T follicular helper cell (primary cell): ENCODE data around the gene SLC4A1AP.
"Not testable (repeated sequence)": the region's sequence is repeated elsewhere in the genome, so short reads cannot be mapped to it uniquely, and the experiment has no call there.

Experiments
- DNase-seq: peaks from one replicate; pipeline ENCODE4 v3.0.0-alpha.2; 2020; ENCODE audit warnings: low read depth

SLC4A1AP gene

DNA sequence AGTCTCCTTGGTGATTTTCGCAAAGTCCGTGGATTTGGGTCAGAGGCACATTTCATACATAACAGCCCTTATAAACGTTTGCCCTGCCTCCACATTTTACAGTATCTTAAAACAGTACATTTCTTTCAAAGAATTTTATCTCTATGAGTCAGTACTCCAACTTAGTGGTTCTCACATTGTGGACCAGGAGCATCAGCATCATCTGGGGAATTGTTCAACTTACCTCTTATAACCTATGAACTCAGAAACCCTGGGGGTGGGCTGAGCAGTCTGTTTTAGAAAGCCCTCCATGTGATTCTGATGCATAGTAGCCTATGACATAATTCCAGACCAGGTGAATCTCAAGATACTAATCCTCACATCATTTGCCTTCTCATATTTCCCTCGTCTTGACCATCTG is 12.6 kb upstream of the SLC4A1AP start:
- DNase-seq = no peak

DNA sequence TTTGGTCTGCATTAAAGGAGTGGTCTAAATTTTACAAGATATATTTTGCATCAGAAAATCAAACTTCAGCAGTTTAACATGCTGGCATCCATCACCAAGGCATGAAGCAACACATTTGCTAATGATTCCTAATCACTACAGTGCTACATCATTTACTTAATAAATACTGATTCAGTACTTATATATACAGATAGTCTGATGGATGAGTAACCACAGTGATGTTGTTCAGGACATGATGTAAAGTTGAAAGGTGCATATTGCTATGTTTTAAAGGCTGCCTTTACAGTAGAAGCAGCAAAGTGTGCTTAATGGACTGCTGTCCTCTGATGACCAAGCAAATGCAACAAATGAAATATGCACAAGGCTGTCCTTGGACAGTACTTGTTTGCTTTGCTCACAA is 11.3 kb upstream of the SLC4A1AP start:
- DNase-seq = no peak

DNA sequence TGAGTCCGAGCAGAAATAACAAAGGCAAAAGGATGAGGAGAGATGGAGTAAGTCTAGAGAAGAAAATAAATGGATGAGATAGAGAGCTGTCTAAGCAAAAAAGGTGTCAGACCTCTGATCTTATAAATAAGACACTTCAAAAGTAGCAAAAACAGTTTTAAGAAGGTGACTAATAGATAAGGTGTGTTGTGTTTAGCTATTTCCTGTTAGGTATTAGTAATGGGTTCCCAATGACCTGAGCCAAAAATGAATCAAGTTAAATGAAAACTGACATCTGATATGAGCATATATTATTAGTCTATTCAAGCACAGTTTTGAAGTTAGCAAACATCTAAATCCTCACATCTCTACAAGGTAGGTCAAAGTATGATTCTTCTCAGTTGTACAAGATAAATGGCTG is 10.9 kb upstream of the SLC4A1AP start:
- no peak for DNase-seq

DNA sequence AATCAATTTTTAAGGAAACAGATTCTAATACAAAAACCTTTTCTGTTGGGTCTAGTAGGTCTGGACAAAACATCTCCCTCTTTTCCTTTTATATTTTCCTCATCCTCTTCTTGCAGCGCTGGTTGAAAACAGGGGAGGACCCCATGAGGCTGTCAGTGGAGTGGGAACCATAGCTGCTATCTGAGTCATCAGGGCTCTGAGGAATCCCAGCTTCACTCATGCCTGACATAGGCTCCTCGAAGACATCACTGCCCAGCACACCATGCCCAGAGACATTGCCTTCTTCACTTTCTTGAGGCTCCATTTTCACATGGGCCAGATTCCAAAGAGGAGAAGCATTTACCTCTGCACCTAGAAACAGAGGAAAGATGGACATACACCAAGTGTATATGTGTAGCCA is 10.3 kb upstream of the SLC4A1AP start:
- no peak for DNase-seq

GRCh38 chr2:27655155-27655951 is 8.3 kb upstream of the SLC4A1AP start:
- DNase-seq = no peak

GRCh38 chr2:27661371-27661770 is 2.3 kb upstream of the SLC4A1AP start:
- no peak for DNase-seq

- DNase-seq = no peak
Observed at GRCh38 chr2:27664154-27664574, 475 bp downstream of the SLC4A1AP start.

- no peak for DNase-seq
Observed at GRCh38 chr2:27664622-27665363, 1.1 kb downstream of the SLC4A1AP start.

DNA sequence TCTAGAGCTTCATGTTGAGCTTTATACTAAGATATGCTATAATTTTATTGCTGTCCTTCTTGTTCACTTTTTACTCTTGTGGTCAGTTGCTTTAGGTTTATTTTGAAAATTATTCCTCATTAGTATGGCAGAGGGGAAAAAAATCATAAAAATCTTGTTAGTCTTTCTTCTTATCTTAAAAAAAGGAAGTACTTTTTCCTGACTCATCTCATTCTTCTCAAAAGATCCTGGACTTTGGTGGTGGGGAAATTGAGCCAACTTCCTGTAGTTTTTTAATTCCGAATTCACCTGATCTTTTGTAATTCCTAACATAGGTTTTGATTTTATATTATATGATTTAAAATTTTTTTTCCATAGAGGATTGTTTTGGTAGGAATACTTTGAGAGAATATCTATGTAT is 3.8 kb downstream of the SLC4A1AP start:
- no peak for DNase-seq

DNA sequence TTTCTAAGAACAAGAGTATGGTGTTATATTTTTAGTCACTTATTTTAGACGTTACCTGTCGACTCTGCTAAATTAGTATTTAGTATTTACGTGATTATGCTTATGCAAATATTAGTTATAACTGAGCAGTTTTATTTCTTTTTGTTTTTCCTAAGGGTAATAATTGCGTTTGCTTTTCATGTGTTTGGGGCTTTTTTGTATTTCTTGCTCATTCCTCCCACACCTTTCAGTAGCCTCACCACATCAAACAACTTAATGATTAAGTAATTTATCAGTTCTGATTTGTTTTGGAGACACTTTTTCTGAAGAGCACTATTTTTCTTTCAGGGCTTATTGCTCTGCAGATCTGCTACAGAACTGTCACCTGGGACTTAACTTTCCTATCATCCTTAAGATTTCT is 7.5 kb downstream of the SLC4A1AP start:
- DNase-seq = no peak

GRCh38 chr2:27672723-27673486 is 9.2 kb downstream of the SLC4A1AP start:
- DNase-seq = no peak

- no peak for DNase-seq
Observed at GRCh38 chr2:27680571-27680970, 16.9 kb downstream of the SLC4A1AP start.

DNA sequence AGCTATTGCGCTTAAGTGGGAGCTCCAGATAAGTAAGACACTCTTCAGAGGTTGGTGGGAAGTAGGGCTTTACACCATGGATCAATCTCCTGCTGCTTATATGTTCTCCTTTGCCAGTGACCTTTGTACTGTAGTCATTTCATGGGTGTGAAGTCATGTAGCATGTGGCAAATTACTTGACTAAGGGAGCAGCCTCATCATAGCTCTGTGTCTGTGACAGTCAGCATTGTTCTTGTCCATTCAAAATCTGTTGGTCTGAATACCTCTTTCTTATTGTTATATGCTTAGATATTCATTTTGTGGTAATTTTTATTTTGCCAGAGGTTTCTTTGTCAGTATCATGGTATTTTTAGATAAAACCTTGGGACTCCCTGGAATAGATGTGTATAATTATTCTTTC is 18.2 kb downstream of the SLC4A1AP start:
- no peak for DNase-seq

DNA sequence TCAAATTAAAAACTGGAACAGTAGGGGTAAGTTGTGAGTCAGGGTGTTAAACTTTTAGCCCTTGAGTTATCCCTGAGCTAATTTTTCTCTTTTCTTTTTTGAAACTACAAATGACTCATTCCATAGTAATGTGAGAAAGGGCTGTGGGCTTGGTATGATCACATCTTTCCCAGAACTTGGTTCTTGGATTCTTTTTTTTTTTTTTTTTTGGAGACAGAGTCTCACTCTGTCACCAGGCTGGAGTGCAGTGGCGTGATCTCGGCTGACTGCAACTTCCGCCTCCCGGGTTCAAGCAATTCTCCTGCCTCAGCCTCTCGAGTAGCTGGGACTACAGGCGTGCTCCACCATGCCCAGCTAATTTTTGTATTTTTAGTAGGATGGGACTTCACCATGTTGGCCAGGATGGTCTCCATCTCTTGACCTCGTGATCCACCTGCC is 18.7 kb downstream of the SLC4A1AP start:
- not testable (repeated sequence) for DNase-seq

DNA sequence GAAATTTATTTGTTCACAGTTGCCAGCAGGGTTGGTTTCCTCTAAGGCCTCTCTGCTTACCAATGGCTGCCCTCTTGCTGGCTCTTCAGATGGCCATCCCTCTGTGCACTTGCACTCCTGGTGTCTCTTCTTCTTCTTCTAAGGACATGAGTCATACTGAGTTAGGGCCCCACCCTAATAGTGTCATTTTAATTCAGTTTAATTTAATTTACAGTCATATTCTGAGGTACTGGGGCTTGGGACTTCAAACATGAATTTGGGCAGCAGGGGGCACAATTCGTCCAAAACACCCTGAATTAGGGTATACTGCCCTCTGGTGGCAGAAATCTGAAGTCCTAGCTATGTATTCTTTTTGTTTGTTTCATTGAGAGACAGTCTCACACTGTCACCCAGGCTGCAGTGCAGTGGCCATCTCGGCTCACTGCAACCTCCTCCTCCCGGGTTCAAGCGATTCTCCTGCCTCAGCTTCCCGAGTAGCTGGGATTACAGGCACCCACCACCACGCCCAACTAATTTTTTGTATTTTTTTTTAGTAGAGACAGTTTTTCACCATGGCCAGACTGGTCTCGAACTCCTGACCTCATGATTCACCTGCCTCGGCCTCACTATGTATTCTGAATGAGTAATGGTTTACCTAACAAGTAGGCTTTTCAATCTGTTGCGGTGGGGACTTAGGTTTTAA is 19.8 kb downstream of the SLC4A1AP start:
- DNase-seq = peak; percentile 82

- not testable (repeated sequence) for DNase-seq
Observed at GRCh38 chr2:27685006-27685405, 21.3 kb downstream of the SLC4A1AP start.

GRCh38 chr2:27685577-27685976 is 21.9 kb downstream of the SLC4A1AP start:
- no peak for DNase-seq

DNA sequence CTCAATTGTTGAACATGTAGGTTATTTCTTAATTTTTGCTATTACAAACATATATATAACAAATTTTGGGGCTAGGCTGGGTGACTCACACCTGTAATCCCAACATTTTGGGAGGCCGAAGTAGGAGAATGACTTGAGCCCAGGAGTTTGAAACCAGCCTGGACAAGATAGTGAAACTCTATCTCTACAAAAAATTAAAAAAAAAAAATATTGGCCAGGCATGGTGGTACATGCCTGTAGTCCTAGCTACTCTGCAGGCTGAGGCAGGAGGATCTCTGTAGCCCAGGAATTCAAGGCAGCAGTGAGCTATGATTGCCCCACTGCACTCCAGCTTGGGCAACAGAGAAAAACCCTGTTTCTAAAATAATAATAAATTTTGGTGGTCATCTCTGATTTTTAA is 23.5 kb downstream of the SLC4A1AP start:
- no peak for DNase-seq

DNA sequence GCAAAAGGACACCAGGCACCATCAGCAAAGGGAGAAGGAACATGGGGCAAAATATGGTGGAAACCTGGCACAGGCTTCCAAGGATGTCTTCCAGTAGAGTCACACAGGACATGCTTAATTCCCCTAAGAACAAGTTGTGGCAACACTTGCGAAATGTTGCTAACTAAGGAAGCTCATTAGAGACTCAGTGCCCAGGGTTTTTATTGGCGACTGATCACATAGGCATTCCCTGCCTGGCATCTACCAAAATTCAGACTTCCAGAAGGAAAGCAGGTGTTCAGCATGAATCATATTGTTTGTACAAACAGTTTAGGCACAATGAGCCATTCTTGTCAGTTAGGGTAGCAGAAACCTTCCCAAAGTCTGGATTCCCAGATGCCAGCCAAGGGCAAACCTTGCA is 25.7 kb downstream of the SLC4A1AP start:
- DNase-seq = no peak

- no peak for DNase-seq
Observed at GRCh38 chr2:27690052-27690451, 26.4 kb downstream of the SLC4A1AP start.

DNA sequence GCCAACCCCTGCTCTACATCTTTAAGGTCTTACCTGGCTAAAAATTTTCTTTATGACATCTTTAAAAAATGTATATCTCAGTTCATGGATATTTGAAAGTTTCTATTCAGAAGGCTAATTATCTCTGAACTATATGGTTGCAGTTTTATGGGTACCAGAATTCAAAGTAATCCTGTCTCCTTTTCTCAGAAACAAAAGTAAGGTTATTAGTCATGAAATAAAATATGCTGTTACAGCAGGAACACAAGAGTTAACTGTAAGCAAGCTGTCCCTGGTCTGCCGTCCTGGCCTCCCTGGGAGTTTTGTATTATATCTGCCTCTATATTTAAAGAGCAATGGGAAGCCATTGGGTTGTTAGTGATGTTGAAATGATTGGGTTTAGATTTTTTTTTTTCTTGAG is 34.0 kb downstream of the SLC4A1AP start:
- DNase-seq = no peak

- no peak for DNase-seq
Observed at GRCh38 chr2:27701676-27702075, 38.0 kb downstream of the SLC4A1AP start.
